Mucosa of descending colon (tissue), 3 donors: ENCODE results near the gene PTPRJ. TPM values are rescaled to one million over a fixed set of nuclear protein-coding genes. Genes with fewer than 3 reads are reported as not detected.
A peak's percentile ranks its signal among the peaks of the same experiment; 100 is the strongest.

Experiments
- ATAC-seq: fragments of 200-7000 bp; cut with Tn5 transposase; one replicate; pipeline ENCODE4 v1.9.1; 2020; ENCODE audit warnings: mild to moderate bottlenecking, moderate library complexity
- DNase-seq, 3 donors: peaks; one replicate each; pipeline ENCODE4 v3.0.0-alpha.2; 2020
- H3K36me3 ChIP-seq: fragments of 200-600 bp; one replicate; pipeline ENCODE4 v1.8.0; 2021; ENCODE audit warnings: low read depth, mild to moderate bottlenecking
- H3K4me1 ChIP-seq: fragments of 200-600 bp; one replicate; pipeline ENCODE4 v1.8.0; 2021; ENCODE audit warnings: low read depth, mild to moderate bottlenecking
- H3K4me3 ChIP-seq: fragments of 200-600 bp; one replicate; pipeline ENCODE4 v1.8.0; 2021; ENCODE audit warnings: mild to moderate bottlenecking
- H3K9me3 ChIP-seq: fragments of 200-600 bp; one replicate; pipeline ENCODE4 v1.8.0; 2021; ENCODE audit warnings: mild to moderate bottlenecking
- intact Hi-C, 2 donors: fragments of 100-400 bp; cut with DNase I in 1 of 2; cut with micrococcal nuclease in 1 of 2; formaldehyde crosslinking; loops; one replicate each; pipeline versions ENCODE4 v1.11.0 to v1.11.1; 2022; cut with DNase I, micrococcal nuclease
- total RNA-seq, 3 donors: library from RNA; stranded (reverse); fragmentation: NEBNext Ultra II Directional in 2 of 3; extraction: Animal tissue kit (Norgen Biotek cat#: 25700) in 2 of 3; gene quantifications; one replicate each; pipeline versions ENCODE4 v1.2.1 to v1.2.4, GENCODE V29; 2021 to 2023
- TF ChIP-seq, protein P1 (sequence below): fragments of 200-600 bp; IDR thresholded peaks from one replicate; pipeline ENCODE4 v1.8.0; 2022; ENCODE audit warnings: antibody characterized with exemption, mild to moderate bottlenecking
- donor health status: DM: no; HTN: no; CAD: no; lungs with moderate emphysema.
- donor health status: DM: no; HTN: no; CAD: no.
- donor health status: DM: no; HTN: yes; CAD: no.

PTPRJ gene
- total RNA-seq, 3 donors from 2014 or later: 27.8 to 54.6 (median 44.0) TPM

DNA sequence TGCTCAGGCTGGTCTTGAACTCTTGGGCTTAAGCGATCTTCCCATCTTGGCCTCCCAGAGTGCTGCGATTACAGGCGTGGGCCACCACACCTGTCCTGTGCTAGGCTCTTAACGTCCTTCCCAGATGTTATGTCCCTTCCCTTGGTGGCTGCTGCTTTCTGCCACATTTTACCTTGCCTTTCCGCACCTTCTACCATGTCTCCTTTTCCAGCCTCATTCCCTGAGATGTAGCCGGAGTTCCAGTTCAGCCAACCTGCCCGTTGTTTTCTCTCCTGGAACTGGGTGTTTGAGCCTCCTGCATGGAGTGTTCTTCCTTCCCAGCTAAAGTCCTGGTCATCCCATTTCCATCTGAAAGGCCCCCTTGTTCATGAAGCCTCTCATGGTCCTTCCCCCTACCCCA is 95.3 kb downstream of the PTPRJ start:
- Histone ChIP-seq H3K4me1 (no peaks in the 10 kb centered on the region), H3K36me3 (no peaks in the 10 kb centered on the region), H3K4me3 (no peak overlapping the region), H3K9me3 (no peaks in the 10 kb centered on the region)
- intact Hi-C loops: no loop called here
- ATAC-seq: no peak
- TF ChIP-seq, protein P1, sequence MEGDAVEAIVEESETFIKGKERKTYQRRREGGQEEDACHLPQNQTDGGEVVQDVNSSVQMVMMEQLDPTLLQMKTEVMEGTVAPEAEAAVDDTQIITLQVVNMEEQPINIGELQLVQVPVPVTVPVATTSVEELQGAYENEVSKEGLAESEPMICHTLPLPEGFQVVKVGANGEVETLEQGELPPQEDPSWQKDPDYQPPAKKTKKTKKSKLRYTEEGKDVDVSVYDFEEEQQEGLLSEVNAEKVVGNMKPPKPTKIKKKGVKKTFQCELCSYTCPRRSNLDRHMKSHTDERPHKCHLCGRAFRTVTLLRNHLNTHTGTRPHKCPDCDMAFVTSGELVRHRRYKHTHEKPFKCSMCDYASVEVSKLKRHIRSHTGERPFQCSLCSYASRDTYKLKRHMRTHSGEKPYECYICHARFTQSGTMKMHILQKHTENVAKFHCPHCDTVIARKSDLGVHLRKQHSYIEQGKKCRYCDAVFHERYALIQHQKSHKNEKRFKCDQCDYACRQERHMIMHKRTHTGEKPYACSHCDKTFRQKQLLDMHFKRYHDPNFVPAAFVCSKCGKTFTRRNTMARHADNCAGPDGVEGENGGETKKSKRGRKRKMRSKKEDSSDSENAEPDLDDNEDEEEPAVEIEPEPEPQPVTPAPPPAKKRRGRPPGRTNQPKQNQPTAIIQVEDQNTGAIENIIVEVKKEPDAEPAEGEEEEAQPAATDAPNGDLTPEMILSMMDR: no peak
- no peak for DNase-seq

DNA sequence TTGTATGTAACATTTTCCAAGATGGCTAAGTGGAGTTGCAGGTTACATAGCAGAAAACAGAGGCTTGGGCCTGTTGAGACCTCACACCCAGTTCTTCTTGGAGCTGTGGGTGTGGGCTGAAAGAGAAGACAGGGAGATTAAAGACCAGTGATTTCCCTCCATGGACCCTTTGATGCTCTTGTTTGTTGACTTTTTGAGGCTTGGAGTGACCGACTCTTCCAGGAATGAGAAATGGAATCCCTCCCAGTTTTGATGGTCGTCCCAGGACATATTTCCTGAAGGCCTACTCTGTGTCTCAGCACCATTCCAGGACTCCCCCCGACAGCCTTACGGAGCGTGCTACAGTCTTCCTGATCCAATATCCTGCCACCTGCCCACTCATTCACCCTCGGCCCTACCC is 96.9 kb downstream of the PTPRJ start:
- intact Hi-C loops: no loop called here
- DNase-seq (no peak), ATAC-seq (no peak)
- H3K36me3 ChIP-seq: no peaks in the 10 kb centered on the region
- no peaks in the 10 kb centered on the region for H3K9me3 ChIP-seq
- H3K4me1 ChIP-seq: no peaks in the 10 kb centered on the region
- H3K4me3 ChIP-seq: no peak overlapping the region
- TF ChIP-seq, protein P1: no peak

DNA sequence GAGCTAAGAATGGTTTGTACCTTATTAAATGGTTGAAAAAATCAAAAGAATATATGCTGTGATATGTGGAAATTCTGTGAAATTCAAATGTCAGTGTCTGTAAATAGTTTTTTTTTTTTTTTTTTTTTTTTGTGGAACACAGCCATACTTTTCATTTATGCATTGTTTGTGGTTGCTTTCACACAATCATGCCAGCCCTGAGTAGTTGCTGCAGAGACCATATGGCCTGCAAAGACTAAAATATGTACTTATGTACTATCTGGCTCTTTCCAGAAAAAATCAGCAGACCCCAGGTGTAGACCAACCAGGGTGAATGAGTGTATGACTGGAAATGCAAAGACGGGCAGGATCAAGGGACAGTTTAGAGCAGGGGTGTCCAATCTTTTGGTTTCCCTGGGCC is 98.3 kb downstream of the PTPRJ start:
- no peaks in the 10 kb centered on the region for H3K9me3 ChIP-seq
- H3K4me1 ChIP-seq: no peaks in the 10 kb centered on the region
- intact Hi-C loops: no loop called here
- DNase-seq (no peak), ATAC-seq (no peak)
- H3K4me3 ChIP-seq: no peak overlapping the region
- no peaks in the 10 kb centered on the region for H3K36me3 ChIP-seq
- TF ChIP-seq, protein P1: no peak

DNA sequence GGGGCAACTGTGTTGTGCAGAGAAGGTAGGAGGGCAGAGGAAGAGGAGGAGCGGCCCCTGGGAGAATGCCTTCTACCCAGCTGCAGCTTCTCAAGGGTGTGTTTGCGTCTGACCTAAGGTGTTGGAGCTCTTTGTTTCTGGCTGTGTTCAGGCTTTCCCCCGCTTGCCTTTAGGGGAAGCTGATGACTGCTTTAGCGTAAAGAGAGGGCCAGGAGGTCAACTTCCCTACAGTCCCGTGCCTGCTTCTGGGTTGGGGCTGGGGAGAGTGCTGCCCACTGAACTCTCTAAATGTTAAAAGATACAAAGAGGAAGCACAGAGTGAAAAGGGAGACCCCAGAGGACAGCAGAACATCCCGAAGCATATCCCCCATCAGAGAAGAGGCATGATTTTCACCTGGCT is 99.2 kb downstream of the PTPRJ start:
- TF ChIP-seq, protein P1: no peak
- intact Hi-C loops: no loop called here
- Histone ChIP-seq H3K36me3 (no peaks in the 10 kb centered on the region), H3K9me3 (no peaks in the 10 kb centered on the region), H3K4me1 (no peaks in the 10 kb centered on the region), H3K4me3 (no peak overlapping the region)
- ATAC-seq (peak; percentile 26), DNase-seq (no peak)

DNA sequence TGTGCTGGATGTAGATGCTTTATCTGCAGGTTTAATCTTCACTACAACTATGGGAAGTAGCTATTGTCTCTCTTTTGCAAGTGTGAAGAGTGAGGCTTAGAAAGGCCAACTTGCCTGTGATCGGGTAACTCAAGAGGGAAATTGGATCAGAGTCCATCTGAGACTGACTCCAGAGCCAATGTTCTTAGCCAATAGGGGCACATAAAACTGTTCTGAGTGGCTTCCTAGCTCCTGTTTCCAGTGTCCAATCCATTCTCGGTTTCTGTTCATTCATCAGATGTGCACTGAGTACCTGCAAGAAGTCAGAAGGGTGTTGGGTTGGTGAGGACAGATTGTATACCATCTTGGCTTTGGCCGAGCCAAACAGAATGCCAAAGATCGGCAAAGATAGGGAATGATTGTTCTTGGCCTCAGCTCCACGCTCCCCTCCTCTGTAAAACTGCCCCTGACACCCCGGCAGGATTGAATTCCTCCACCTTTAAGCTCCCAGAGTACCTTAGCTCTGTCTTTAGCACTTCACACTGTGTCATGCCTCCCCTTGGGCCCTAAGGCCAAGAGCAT is 100.0 kb downstream of the PTPRJ start:
- H3K9me3 ChIP-seq: no peaks in the 10 kb centered on the region
- H3K4me1 ChIP-seq: no peaks in the 10 kb centered on the region
- TF ChIP-seq, protein P1: no peak
- no peak for DNase-seq
- H3K4me3 ChIP-seq: no peak overlapping the region
- H3K36me3 ChIP-seq: no peaks in the 10 kb centered on the region
- intact Hi-C loops: no loop called here
- no peak for ATAC-seq
